HuH-7.5 (cell line): ENCODE results near the gene JAKMIP3.

Experiments
- DNase-seq: peaks from one replicate; pipeline ENCODE4 v3.0.0; 2011; ENCODE audit warnings: low spot score

The JAKMIP3 gene

GRCh38 chr10:132098539-132099388 is 33.0 kb downstream of the JAKMIP3 start:
- no peak for DNase-seq

- no peak for DNase-seq
Observed at GRCh38 chr10:132099389-132100090, 33.8 kb downstream of the JAKMIP3 start.

- no peak for DNase-seq
Observed at GRCh38 chr10:132100091-132100481, 34.3 kb downstream of the JAKMIP3 start.

- DNase-seq = no peak
Observed at GRCh38 chr10:132100556-132101349, 35.0 kb downstream of the JAKMIP3 start.

- no peak for DNase-seq
Observed at GRCh38 chr10:132101529-132101928, 35.8 kb downstream of the JAKMIP3 start.

GRCh38 chr10:132102071-132102716 is 36.4 kb downstream of the JAKMIP3 start:
- no peak for DNase-seq

GRCh38 chr10:132102717-132103110 is 37.0 kb downstream of the JAKMIP3 start:
- DNase-seq = no peak

- no peak for DNase-seq
Observed at GRCh38 chr10:132103116-132103910, 37.6 kb downstream of the JAKMIP3 start.

- no peak for DNase-seq
Observed at GRCh38 chr10:132104062-132104461, 38.3 kb downstream of the JAKMIP3 start.

GRCh38 chr10:132104471-132105301 is 38.9 kb downstream of the JAKMIP3 start:
- no peak for DNase-seq

- DNase-seq = no peak
Observed at GRCh38 chr10:132105302-132105995, 39.7 kb downstream of the JAKMIP3 start.

GRCh38 chr10:132106431-132106830 is 40.7 kb downstream of the JAKMIP3 start:
- DNase-seq = no peak

GRCh38 chr10:132107186-132107948 is 41.6 kb downstream of the JAKMIP3 start:
- DNase-seq = no peak

- DNase-seq = no peak
Observed at GRCh38 chr10:132107949-132108877, 42.5 kb downstream of the JAKMIP3 start.

GRCh38 chr10:132109341-132110110 is 43.8 kb downstream of the JAKMIP3 start:
- no peak for DNase-seq

- no peak for DNase-seq
Observed at GRCh38 chr10:132110111-132110521, 44.4 kb downstream of the JAKMIP3 start.

GRCh38 chr10:132110713-132111112 is 45.0 kb downstream of the JAKMIP3 start:
- DNase-seq = no peak
